HCT116 (cell line): ENCODE results near the gene PHF11. TPM values are rescaled to one million over a fixed set of nuclear protein-coding genes. Genes with fewer than 3 reads are reported as not detected.

Experiments used
- ATAC-seq: fragments of 200-7000 bp; cut with Tn5 transposase; 2 replicates; pipeline ENCODE4 v1.9.1; 2020; ENCODE audit warnings: mild to moderate bottlenecking, moderate library complexity
- BruUV-seq: library from RNA; stranded (reverse); fragments of 400-500 nt; replicated peaks from 2 replicates; lab custom pipeline; 2021; lab: Mats Ljungman, UMichigan
- CTCF ChIA-PET: fragments of 300-600 bp; sonication (Branson Sonifier 250); formaldehyde crosslinking; loops from one replicate; lab custom pipeline; 2021; ENCODE audit warnings: antibody characterized with exemption; lab: Charles Lee
- POLR2A ChIA-PET: fragments of 300-600, 350-600 bp; sonication (Branson Sonifier 250); formaldehyde crosslinking; loops from one replicate; lab custom pipeline; 2021; ENCODE audit warnings: antibody characterized with exemption; lab: Charles Lee
- RAD21 ChIA-PET, 2 experiments: fragments of 300-600 bp; sonication (Branson Sonifier 250); formaldehyde crosslinking; loops; one replicate each; lab custom pipeline; 2023; ENCODE audit warnings: low total read pairs in 2 of 2; ENCODE audit not compliant: uncharacterized antibody in 2 of 2, unreplicated experiment in 2 of 2, low non-redundant PET in 1 of 2; lab: Charles Lee
- DNase-seq: peaks from one replicate; pipeline ENCODE4 v3.0.0-alpha.2; 2010; ENCODE audit warnings: low read depth, low spot score
- H2AFZ ChIP-seq: fragments of 200-600 bp; shearing (Covaris generic), sonication (generic); 2 replicates; pipeline ENCODE4 v1.6.1; 2017; ENCODE audit warnings: low read depth, mixed run types, mixed read lengths, antibody characterized with exemption, low read length; ENCODE audit not compliant: poor library complexity, severe bottlenecking
- H3K27ac ChIP-seq: 2 replicates; pipeline ENCODE4 v1.5.1; 2012; ENCODE audit warnings: low read depth, low read length
- H3K27me3 ChIP-seq: fragments of 200-600 bp; sonication (generic); 2 replicates; pipeline ENCODE4 v1.6.1; 2016; ENCODE audit warnings: mixed run types, low read length, mixed read lengths; ENCODE audit not compliant: insufficient read depth
- H3K36me3 ChIP-seq, 2 experiments: fragments of 200-500 bp in 1 of 2; fragments of 200-600 bp in 1 of 2; sonication (Bioruptor generic) in 1 of 2; sonication (generic) in 1 of 2; 2 replicates each; pipeline versions ENCODE4 v1.5.1 to v1.6.1; 2014 to 2016; ENCODE audit warnings: low read length in 2 of 2, inconsistent platforms in 1 of 2, mixed read lengths in 1 of 2, mixed run types in 1 of 2; ENCODE audit not compliant: insufficient read depth in 2 of 2, control insufficient read depth in 1 of 2
- H3K4me1 ChIP-seq, 2 experiments: fragments of 200-600 bp in 1 of 2; sonication (generic) in 1 of 2; 2 replicates each; pipeline versions ENCODE4 v1.5.1 to v1.6.1; 2012 to 2017; ENCODE audit warnings: low read length in 2 of 2, inconsistent platforms in 1 of 2, mild to moderate bottlenecking in 1 of 2, mixed read lengths in 1 of 2, mixed run types in 1 of 2, moderate library complexity in 1 of 2; ENCODE audit not compliant: insufficient read depth in 2 of 2, control insufficient read depth in 1 of 2
- H3K4me2 ChIP-seq: fragments of 200-600 bp; sonication (generic); 2 replicates; pipeline ENCODE4 v1.6.1; 2017; ENCODE audit warnings: mixed run types, low read length, mixed read lengths
- H3K4me3 ChIP-seq, 2 experiments: fragments of 200-600 bp in 1 of 2; sonication (generic) in 1 of 2; replicated peaks in 1 of 2; 2 replicates each; pipeline ENCODE4 v1.5.1; 2011 to 2016; ENCODE audit warnings: low read length in 2 of 2, control low read depth in 1 of 2, low read depth in 1 of 2, mild to moderate bottlenecking in 1 of 2, mixed read lengths in 1 of 2, mixed run types in 1 of 2
- H3K79me2 ChIP-seq: fragments of 200-600 bp; sonication (generic); 2 replicates; pipeline ENCODE4 v1.6.1; 2017; ENCODE audit warnings: mild to moderate bottlenecking, mixed run types, low read length, moderate library complexity, mixed read lengths; ENCODE audit not compliant: insufficient read depth
- H3K9ac ChIP-seq: fragments of 200-600 bp; sonication (generic); 2 replicates; pipeline ENCODE4 v1.6.1; 2016; ENCODE audit warnings: low read length, mixed read lengths
- H3K9me2 ChIP-seq: fragments of 200-600 bp; sonication (generic), shearing (Covaris generic); 2 replicates; pipeline ENCODE4 v1.6.1; 2017; ENCODE audit warnings: mixed run types, mild to moderate bottlenecking, moderate library complexity; ENCODE audit not compliant: insufficient read depth
- H3K9me3 ChIP-seq, 2 experiments: fragments of 200-500 bp in 1 of 2; fragments of 200-600 bp in 1 of 2; sonication (Bioruptor generic) in 1 of 2; sonication (generic) in 1 of 2; 2 replicates each; pipeline ENCODE4 v1.6.1; 2014 to 2017; ENCODE audit warnings: low read length in 2 of 2, mixed read lengths in 2 of 2, inconsistent platforms in 1 of 2, low read depth in 1 of 2, mild to moderate bottlenecking in 1 of 2, mixed run types in 1 of 2, moderate library complexity in 1 of 2; ENCODE audit not compliant: control insufficient read depth in 1 of 2, insufficient read depth in 1 of 2
- H4K20me1 ChIP-seq: fragments of 200-600 bp; sonication (generic), shearing (Covaris generic); 2 replicates; pipeline ENCODE4 v1.6.1; 2017; ENCODE audit warnings: mixed run types, mild to moderate bottlenecking, moderate library complexity; ENCODE audit not compliant: insufficient read depth
- CEBPB ChIP-seq: IDR thresholded peaks from 2 replicates; pipeline ENCODE4 v1.6.1; 2012; ENCODE audit warnings: low read depth
- EGR1 ChIP-seq: IDR thresholded peaks from 2 replicates; pipeline ENCODE4 v1.6.1; 2012; ENCODE audit warnings: low read depth
- ELF1 ChIP-seq: IDR thresholded peaks from 2 replicates; pipeline ENCODE4 v1.6.1; 2012; ENCODE audit warnings: low read depth, borderline replicate concordance
- EZH2 ChIP-seq: fragments of 200-600 bp; sonication (generic); IDR thresholded peaks from 2 replicates; pipeline ENCODE4 v1.6.1; 2017; ENCODE audit warnings: antibody characterized with exemption, mixed run types
- EZH2phosphoT487 ChIP-seq: fragments of 200-600 bp; IDR thresholded peaks from 2 replicates; pipeline ENCODE4 v1.6.1; 2018; ENCODE audit warnings: antibody characterized with exemption, borderline replicate concordance
- FOSL1 ChIP-seq: IDR thresholded peaks from 2 replicates; pipeline ENCODE4 v1.6.1; 2012; ENCODE audit warnings: low read depth
- JUND ChIP-seq: IDR thresholded peaks from 2 replicates; pipeline ENCODE4 v1.6.1; 2012
- POLR2A ChIP-seq: IDR thresholded peaks from 2 replicates; pipeline ENCODE4 v1.7.0; 2011; ENCODE audit warnings: borderline replicate concordance; ENCODE audit not compliant: insufficient read depth, insufficient read length; ENCODE audit errors: extremely low read depth
- YY1 ChIP-seq: IDR thresholded peaks from 2 replicates; pipeline ENCODE4 v1.6.1; 2011; ENCODE audit warnings: low read length, low read depth, moderate library complexity, mild to moderate bottlenecking; ENCODE audit not compliant: insufficient replicate concordance; ENCODE audit errors: extremely low read depth
- ZFX ChIP-seq: fragments of 450-650 bp; IDR thresholded peaks from 2 replicates; pipeline ENCODE4 v1.6.1; 2017
- intact Hi-C: fragments of 100-400 bp; cut with micrococcal nuclease; formaldehyde crosslinking; loops from 2 replicates; pipeline ENCODE4 v1.10.0; 2022
- total RNA-seq: library from RNA; stranded (reverse); gene quantifications from one replicate; pipeline ENCODE4 v1.2.1, GENCODE V29; 2021; ENCODE audit not compliant: unreplicated experiment
- TF ChIP-seq, protein P1 (sequence below), 3 experiments: fragments of 200-600 bp in 1 of 3; sonication (generic) in 1 of 3; IDR thresholded peaks in 2 of 3; conservative IDR thresholded peaks in 1 of 3; 2 replicates each; pipeline ENCODE4 v1.5.1; 2012 to 2017; ENCODE audit warnings: low read depth in 2 of 3, low read length in 2 of 3, antibody characterized with exemption in 1 of 3, borderline replicate concordance in 1 of 3, control low read depth in 1 of 3, mild to moderate bottlenecking in 1 of 3, mixed read lengths in 1 of 3, mixed run types in 1 of 3, moderate library complexity in 1 of 3; ENCODE audit not compliant: insufficient read depth in 1 of 3
- TF ChIP-seq, protein P2 (sequence below): IDR thresholded peaks from 2 replicates; pipeline ENCODE4 v1.6.1; 2012; ENCODE audit warnings: low read depth

The PHF11 gene
- total RNA-seq, 1 experiment from 2014 or later: 12.1 TPM

DNA sequence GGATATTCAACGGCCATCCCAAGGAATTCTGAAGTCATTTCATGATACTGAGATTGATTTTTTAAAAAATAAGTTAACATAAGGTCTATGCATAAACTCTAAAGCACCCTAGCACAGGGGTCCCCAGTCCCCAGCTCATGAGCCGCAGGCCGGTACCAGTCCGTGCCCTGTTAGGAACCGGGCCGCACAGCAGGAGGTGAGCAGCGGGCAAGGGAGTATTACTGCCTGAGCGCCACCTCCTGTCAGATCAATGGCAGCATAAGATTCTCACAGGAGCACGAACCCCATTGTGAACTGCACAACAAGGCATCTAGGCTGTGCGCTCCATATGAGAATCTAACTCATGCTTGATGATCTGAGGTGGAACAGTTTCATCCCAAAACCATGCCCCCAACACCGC, 58.6 kb downstream of the PHF11 start:
- Histone ChIP-seq H3K9me3 (no peaks in the 10 kb centered on the region), H3K9me2 (no peaks in the 10 kb centered on the region), H3K4me2 (no peak overlapping the region), H3K27me3 (no peaks in the 10 kb centered on the region), H3K4me3 (no peak overlapping the region), H4K20me1 (no peaks in the 10 kb centered on the region), H3K79me2 (no peaks in the 10 kb centered on the region), H3K4me1 (no peaks in the 10 kb centered on the region), H3K36me3 (peaks cover 4 to 6% of the 10 kb centered on the region in 2 experiments), H3K9ac (no peak overlapping the region), H3K27ac (no peak overlapping the region), H2AFZ (no peak overlapping the region)
- ChIA-PET POLR2A (no interaction called here), RAD21 (no interaction called here), CTCF (no interaction called here)
- no TSS peak for BruUV-seq
- intact Hi-C loops: no loop called here
- TF ChIP-seq, protein P1, sequence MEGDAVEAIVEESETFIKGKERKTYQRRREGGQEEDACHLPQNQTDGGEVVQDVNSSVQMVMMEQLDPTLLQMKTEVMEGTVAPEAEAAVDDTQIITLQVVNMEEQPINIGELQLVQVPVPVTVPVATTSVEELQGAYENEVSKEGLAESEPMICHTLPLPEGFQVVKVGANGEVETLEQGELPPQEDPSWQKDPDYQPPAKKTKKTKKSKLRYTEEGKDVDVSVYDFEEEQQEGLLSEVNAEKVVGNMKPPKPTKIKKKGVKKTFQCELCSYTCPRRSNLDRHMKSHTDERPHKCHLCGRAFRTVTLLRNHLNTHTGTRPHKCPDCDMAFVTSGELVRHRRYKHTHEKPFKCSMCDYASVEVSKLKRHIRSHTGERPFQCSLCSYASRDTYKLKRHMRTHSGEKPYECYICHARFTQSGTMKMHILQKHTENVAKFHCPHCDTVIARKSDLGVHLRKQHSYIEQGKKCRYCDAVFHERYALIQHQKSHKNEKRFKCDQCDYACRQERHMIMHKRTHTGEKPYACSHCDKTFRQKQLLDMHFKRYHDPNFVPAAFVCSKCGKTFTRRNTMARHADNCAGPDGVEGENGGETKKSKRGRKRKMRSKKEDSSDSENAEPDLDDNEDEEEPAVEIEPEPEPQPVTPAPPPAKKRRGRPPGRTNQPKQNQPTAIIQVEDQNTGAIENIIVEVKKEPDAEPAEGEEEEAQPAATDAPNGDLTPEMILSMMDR (IDR thresholded peaks at IDR 0.05 in 2 of 3, conservative IDR thresholded peaks at IDR 0.05 in 1 of 3; ENCODE audit: borderline replicate concordance in 1 of 3, insufficient read depth in 1 of 3, low read depth in 2 of 3, low read length in 2 of 3): 0 out of 6 replicates have a peak, but pooled peaks of 2 of the 3 experiments have one; percentile 9 to 10
- no peak for TF ChIP-seq CEBPB
- ATAC-seq: no peak
- DNase-seq: no peak

DNA sequence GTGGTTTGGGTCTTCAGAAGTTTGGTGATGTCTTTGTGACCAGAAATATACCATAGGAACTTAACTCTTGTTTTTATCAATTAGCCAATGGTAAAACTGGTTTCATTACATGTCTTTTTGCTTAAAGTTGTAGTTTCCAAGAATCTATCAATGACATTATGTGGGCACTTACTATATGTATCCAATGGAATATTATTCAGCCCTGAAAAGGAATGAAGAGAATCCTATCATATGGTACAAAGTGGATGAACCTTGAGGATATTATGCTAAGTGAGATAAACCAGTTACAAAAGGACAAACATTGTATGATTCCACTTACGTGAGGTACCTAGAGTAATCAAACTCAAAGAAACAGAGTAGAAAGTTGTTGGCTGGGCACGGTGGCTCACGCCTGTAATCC, 63.3 kb downstream of the PHF11 start:
- BruUV-seq: TSS peak; percentile 32
- CTCF ChIA-PET: no interaction called here

More for the DNA sequence above, 63.3 kb downstream of the PHF11 start:
- H3K4me3 ChIP-seq: no peak overlapping the region
- H3K9me2 ChIP-seq: no peaks in the 10 kb centered on the region
- H3K4me2 ChIP-seq: no peak overlapping the region
- H3K27ac ChIP-seq: no peak overlapping the region
- H4K20me1 ChIP-seq: no peaks in the 10 kb centered on the region
- H3K4me1 ChIP-seq: no peaks in the 10 kb centered on the region
- H3K36me3 ChIP-seq: peaks cover 4 to 8% of the 10 kb centered on the region in 2 experiments; a peak in 3 of 4 replicates
- H3K27me3 ChIP-seq: no peaks in the 10 kb centered on the region
- ChIA-PET POLR2A (no interaction called here), RAD21 (interaction anchor here in 1 of 2 experiments (0.7 kb wide), 1 partner anchor 84 kb away, joined by 3 read pairs; no protein-coding TSS in a partner anchor)
- TF ChIP-seq ZFX (no peak), POLR2A (no peak), YY1 (no peak), EGR1 (no peak), EZH2 (no peak), JUND (no peak), ELF1 (no peak), FOSL1 (no peak), EZH2phosphoT487 (no peak)
- TF ChIP-seq, protein P1 (IDR thresholded peaks at IDR 0.05 in 2 of 3, conservative IDR thresholded peaks at IDR 0.05 in 1 of 3; ENCODE audit: borderline replicate concordance in 1 of 3, insufficient read depth in 1 of 3, low read depth in 2 of 3, low read length in 2 of 3): no peak
- TF ChIP-seq, protein P2, sequence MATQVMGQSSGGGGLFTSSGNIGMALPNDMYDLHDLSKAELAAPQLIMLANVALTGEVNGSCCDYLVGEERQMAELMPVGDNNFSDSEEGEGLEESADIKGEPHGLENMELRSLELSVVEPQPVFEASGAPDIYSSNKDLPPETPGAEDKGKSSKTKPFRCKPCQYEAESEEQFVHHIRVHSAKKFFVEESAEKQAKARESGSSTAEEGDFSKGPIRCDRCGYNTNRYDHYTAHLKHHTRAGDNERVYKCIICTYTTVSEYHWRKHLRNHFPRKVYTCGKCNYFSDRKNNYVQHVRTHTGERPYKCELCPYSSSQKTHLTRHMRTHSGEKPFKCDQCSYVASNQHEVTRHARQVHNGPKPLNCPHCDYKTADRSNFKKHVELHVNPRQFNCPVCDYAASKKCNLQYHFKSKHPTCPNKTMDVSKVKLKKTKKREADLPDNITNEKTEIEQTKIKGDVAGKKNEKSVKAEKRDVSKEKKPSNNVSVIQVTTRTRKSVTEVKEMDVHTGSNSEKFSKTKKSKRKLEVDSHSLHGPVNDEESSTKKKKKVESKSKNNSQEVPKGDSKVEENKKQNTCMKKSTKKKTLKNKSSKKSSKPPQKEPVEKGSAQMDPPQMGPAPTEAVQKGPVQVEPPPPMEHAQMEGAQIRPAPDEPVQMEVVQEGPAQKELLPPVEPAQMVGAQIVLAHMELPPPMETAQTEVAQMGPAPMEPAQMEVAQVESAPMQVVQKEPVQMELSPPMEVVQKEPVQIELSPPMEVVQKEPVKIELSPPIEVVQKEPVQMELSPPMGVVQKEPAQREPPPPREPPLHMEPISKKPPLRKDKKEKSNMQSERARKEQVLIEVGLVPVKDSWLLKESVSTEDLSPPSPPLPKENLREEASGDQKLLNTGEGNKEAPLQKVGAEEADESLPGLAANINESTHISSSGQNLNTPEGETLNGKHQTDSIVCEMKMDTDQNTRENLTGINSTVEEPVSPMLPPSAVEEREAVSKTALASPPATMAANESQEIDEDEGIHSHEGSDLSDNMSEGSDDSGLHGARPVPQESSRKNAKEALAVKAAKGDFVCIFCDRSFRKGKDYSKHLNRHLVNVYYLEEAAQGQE: no peak
- no peaks in the 10 kb centered on the region for H3K79me2 ChIP-seq
- no peak overlapping the region for H2AFZ ChIP-seq
- no peak for ATAC-seq
- intact Hi-C loops: no loop called here
- no peak for DNase-seq
- no peak overlapping the region for H3K9ac ChIP-seq
- H3K9me3 ChIP-seq: no peaks in the 10 kb centered on the region
